Activated gamma-delta T cell treated with anti-CD3 and anti-CD28 coated beads, Interleukin-2, amount 50 U/mL, for 16 hours (primary cell): ENCODE measurements around the gene PERM1.
"Not testable (repeated sequence)": the region's sequence is repeated elsewhere in the genome, so short reads cannot be mapped to it uniquely, and the experiment has no call there.

Source experiments
- DNase-seq: peaks from one replicate; pipeline ENCODE4 v3.0.0-alpha.2; 2020; ENCODE audit warnings: low read depth

The PERM1 gene

DNA sequence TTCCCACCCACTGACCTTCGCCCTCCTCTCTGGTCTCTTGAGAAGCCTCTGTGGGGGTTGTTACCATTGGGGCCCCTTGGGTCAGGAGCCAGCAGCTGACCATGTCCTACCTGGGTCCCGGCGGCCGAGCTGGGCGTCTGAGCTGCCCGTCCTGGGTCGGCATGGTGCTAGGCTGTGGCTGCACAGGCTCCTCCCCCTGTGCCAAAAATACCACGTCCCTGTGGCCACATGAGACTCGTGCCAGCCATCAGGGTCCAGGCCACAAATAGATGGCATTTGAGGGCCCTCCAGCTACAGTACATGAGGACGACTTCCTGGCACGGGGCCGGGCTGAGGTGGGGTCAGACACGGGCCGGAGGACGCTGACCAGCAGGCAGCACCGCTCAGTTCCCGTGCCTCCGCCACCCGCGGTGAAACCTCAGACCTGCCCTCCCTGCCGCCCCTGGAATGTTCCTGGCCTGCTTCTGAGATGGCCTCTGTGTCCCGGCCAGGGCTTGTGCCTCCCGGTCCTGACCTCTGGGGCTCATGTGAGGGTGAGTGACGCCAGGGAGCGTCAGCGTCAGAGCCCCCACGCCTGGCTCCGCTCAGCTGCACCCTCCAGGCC lies at the start of gene PERM1:
Gene PERM1 (minus strand): TSS at position 139 of the 604 bp plus-strand sequence. CDS start 1,064 bp downstream, outside the sequence.
- no peak for DNase-seq

DNA sequence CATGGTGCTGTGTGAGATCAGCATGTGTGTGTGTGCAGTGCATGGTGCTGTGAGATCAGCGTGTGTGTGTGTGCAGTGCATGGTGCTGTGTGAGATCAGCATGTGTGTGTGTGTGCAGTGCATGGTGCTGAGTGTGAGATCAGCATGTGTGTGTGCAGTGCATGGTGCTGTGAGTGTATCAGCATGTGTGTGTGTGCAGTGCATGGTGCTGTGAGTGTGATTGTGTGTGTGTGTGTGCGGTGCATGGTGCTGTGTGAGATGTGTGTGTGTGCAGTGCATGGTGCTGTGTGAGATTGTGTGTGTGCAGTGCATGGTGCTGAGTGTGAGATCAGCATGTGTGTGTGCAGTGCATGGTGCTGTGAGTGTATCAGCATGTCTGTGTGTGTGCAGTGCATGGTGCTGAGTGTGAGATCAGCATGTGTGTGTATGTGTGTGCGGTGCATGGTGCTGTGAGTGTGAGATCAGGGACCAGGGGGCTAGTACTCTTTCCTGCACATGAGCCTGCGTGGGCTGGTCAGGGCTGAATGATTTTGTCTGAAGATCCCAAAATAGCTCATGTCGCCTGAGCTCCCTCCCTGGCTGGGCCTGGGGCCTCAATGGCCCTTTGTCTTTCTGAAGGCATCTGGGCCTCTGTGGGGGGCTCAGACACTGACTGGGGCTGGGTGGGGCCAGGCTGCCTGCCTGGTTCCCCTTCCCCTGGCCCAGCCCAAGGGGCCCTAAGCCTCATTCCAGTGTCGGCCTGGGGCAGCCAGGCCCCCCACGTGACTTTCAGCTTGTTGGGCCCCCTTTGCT lies 49.2 kb upstream of the PERM1 start:
- not testable (repeated sequence) for DNase-seq

GRCh38 chr1:1027791-1028190 lies 45.9 kb upstream of the PERM1 start:
- DNase-seq, result no peak

DNA sequence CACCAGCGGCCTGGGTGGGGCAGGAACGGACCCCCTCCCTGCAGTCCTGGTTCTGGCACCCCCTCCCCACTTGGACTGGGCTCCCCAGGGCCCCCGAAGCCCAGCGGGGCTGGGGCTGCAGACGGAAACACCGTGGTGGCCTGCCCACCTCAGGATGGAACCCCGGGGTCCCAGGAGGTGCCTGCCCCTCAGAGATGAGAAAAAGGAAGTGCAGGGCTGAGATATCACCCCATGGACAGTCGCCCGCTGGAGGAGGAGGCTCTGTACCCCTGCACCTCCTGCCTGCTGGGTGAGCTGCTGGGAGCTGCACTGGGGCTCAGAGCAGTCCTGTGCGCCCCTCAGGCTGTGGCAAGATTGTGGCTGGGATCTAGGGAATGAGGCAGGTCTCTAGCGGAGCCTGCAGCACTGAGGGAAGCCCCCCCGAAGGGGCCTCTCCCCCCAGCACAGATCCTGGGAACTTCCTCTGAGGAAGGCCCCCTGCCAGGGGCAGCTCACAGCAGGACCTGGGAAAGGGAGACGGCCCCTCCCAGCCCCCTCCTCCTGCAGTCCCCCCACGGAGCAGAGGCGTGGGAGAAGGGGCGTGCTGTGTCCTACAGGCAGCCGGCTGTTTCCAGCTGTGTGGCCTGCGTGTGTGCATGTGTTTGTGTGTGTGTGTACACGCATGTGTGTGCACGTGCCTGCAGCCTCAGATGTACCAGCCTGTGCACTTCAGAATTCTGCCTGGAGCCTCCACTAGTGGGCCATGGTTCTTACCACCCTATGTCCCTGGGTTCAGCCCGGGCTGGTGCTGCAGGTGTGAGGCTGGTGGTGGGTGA lies 44.9 kb upstream of the PERM1 start:
- no peak for DNase-seq

- DNase-seq, result no peak
Observed at GRCh38 chr1:1025730-1026129, 43.8 kb upstream of the PERM1 start.

DNA sequence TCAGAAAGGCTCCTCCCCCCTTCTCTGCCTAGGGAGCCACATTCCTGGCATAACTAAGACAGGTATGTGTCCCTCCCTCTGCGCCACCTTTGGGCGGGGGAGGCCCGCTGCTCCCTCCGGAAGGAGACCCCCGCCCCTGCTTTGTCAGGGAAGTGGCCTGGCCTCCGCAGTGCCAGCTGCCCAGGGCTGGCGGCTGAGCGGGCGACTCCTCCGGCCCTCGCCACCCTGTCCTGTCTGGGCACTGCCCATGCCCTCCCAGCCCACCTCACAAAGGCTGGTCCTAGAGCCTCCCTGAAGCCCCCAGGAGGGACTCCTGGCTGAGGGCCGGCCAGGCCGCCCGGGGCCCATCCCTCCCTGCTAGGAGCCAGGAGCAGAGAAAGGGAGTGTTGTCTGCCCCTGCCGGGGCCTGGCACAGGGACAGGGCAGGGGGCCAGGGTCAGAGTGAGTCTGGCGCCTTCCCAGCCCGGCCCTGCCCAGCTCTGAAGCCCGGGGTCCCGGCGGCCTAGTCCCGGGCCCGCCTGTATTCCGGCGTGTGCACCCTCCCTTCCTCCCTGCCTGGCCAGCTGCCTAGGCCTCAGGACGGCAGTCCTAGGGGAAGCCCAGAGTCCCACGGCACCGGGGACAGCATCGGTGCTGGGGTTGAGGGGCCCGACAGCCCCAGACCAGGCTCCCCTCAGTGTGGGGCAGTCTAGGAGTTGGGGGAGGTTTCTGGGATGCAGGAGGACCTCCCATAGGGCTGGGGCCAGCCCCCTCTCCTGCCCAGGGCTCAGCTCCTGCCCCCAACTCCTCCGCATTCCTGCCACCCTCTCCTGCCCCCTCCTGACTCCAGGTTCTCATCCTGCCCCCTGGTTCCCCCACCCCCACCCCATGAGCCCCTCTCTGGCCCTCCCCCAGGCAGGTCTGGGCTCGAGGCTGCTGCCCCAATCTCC lies 43.1 kb upstream of the PERM1 start:
- DNase-seq, result no peak

DNA sequence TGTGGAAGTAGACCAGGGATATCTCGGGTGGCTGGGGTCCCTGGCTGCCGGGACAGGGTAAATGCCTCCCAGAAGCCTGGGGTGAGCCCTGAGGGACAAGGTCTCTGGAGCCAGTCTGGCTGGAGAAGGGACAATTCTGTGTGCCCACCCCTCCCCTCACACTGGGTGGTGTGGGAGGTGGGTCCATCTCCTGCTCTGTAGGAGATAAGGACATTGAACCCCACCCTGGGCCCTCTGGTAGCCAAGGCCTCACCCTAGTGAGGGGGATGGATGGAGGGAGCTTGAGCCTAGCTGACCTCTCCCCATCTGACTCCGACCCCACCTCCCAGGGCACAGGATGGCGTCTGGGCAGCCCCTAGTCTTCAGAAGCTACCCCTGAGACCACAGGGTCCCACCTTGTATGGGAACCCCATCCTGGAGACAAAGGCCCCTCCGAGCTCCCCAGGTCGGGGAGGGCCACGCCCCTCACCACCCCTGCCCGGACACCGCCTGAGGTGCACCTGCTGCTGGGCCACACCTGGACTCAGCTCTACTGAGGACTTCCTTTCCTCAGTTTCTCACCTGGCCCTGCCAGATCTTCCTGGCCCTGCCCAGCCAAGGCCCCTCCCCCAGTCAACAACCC lies 42.4 kb upstream of the PERM1 start:
- no peak for DNase-seq

DNA sequence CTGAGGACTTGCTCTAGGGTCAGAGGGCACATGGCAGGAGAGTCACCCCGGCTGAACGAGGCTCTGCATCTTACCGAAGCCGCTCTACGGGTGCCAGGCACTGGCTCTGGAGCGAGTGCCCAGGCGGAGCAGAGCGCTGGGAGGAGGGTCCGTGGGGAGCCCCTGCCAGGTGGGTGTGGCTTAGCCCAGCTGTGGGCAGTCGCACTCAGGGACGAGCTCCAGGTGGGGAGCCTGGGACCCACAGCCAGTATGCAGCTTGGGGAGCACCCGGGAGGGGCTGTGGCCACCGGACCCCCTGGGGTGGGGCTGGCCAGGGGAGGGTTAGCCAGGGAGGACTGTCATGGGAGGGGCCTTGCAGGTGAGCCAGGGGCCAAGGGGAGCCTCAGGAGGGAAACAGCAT lies 41.8 kb upstream of the PERM1 start:
- DNase-seq, result no peak

DNA sequence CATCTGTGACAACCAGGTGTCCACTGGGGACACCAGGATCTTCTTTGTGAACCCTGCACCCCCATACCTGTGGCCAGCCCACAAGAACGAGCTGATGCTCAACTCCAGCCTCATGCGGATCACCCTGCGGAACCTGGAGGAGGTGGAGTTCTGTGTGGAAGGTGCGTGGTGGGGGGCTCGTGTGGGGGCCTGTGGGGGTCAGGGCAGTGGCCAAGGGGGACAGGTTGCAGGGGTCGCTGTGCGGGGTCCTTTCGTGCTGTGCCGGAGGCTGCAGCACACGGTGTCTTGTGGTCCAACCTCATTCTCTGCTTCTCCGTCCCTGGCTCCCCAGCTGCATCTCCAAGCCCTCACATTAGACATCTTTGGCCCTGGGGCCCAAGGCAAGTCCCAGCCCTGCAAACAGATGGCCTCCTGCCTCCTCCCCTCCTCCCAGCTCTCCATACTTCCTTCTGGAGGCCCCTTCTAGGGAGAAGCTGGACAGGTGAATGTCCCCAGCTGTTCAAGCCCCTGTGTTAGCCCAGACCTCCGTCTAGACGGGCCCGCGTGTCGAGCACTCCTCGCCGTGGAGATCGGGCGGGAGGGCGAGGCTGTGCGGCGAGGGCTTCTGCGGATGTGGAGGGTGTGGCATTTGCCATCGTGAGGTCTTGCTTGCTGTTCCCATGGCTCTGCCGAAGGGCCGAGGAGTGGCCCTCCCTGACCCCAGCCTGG lies 40.6 kb upstream of the PERM1 start:
- no peak for DNase-seq

DNA sequence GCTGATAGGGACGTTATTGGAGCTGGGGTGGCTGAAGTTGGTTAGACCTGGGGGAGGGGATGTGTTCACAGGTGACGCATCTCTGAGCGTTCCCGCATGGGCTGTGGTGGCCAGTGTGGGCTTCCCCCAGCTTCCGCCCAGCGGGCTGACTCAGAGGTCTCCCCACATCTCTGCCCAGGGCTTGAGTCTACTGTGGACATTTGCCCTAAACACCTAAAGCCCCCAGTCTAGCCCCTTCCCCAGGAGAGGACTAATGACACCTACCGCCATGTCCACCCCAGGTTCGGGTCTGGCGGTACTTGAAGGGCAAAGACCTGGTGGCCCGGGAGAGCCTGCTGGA lies 40.0 kb upstream of the PERM1 start:
- no peak for DNase-seq

DNA sequence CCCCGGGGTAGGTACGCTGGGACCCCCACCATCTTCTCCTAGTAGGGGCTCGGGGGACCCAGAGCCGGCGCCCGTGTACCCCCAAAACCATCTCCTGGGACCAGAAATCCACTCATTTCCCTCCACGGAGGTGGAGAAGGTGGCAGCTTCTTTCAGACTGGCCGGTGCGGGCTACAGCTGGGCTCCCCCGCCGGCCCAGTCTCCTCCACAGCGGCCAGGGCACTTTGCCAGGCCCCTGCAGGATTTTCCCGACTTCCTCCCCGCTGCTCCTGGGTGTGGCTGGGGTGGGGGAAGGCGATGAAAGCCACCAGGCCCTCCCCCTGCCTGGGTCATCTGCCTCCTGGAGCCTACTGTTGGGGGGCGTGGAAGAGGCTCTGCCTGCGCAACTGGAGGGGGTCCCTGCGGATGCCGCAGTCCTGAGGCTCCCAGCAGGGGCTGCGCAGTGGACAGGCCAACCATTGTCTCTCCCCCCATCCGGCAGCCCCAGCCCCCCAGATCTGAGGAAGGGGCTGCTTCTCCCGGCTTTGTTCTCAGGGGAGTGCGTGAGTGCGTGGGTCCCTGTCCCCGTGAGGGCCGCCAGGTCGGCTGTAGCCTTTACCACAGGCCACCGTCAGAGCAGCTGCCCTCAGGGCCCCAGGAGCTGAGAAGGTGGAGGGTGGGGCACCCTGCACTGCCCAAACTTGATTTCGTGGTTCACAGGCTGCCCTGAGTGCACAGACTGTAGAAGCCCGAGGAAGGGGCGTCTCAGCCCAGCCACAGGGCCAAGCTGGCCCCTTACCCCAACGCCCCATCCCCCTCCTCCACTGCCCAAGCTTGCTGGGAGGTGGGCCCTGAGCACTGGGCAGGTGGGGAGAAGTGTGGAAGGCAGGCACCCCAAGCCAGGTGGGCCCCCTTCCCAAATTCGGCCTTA lies 39.4 kb upstream of the PERM1 start:
- no peak for DNase-seq

DNA sequence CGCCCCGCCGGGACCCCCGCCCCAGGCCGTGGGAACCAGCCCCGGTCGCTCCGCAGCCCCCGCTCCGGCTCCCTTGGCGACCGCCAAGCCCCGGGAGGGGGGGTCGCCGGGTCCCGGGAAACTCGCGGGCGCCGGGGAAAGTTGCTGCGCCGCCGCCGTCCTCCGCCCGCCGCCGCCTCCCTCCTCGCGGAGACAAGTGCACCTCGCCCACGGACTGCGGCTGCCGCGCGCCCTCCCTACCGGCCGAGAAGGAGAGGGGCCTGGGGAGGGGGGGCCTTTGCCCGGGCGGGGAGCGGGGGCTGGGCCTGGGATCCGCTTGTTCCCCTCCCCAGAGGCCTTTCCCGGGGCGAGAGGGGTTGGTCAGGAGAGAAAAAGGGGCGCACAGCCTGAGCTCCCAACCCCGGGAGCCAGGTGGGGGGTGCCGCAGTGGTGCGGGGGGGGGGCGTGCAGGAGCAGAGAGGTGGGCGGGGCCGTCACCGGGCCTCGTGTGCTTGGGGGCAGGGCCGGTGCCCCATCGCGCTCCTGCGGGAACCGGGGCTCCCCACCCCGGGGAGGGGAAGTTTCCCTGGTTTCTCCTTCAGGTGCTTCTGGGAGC lies 38.6 kb upstream of the PERM1 start:
- no peak for DNase-seq

DNA sequence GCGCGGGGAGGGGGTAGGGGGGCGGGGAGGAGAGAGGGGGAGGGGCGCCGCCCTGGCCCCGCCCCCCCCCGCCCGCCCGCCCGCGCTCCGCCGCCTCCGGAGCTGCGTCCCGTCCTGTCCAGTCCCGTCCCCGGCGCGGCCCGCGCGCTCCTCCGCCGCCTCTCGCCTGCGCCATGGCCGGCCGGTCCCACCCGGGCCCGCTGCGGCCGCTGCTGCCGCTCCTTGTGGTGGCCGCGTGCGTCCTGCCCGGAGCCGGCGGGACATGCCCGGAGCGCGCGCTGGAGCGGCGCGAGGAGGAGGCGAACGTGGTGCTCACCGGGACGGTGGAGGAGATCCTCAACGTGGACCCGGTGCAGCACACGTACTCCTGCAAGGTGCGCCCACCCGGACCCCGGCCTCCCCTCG lies 38.1 kb upstream of the PERM1 start, which contains the start of gene AGRN:
Gene AGRN (plus strand): TSS at position 121 of the 405 bp plus-strand sequence. CDS start 53 bp downstream, at position 174.
- no peak for DNase-seq

DNA sequence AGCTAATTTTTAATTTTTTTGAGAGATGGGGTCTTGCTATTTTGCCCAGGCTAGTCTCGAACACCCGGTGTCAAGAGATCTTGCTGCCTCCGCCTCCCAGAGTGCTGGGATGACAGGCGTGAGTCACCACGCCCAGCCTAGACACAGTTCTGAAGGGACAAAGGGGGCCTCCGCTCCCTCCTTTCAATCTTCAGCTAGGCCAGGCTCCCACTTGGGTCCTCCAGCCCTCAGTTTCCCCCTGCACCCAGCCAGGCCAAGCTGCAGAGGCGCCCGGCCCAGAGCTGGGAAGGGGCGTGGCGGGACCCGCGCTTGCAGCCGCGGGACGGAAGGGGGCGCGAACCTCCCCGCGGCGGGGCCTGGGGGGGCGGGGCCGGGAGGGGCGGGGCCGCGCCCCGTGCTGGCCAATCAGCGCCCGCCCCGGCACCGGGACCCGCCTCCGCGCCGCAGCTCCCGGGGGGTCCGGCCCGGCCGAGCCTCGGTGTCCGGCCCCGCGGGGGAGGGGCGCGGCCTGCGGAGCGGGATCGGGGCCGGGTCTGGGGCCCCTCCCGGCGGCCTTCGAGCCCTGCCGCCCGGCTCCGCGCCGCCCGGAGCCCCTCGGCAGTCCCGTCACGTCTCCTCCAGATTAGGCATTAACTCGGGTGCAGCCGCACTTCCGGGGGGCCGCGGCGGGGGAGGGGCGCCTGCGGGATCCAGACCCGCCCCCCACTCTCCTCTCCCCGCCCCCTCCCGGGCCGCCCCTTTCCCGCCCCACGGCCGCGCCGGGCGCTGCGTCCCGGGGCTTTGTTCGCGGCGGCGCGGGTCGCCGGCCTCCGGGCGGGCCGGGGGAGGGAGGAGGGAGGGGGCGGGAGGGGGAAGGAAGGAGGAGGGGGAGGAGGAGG lies 37.5 kb upstream of the PERM1 start:
- DNase-seq, result peak; percentile 67

DNA sequence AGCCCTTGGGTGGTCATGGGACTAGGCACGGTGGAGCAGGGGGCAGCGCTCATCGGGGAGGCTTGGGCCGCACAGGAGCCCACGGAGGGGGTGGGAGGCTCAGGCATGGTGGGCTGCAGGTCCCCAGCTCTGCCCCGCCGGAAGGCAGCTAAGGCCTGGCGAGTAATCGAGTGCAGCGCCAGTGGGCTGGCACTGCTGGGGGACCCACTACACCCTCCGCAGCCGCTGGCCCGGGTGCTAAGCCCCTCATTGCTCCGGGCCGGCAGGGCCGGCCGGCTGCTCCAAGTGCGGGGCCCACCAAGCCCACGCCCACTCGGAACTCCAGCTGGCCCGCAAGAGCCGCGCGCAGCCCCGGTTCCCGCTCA lies 36.4 kb upstream of the PERM1 start:
- DNase-seq, result not testable (repeated sequence)

GRCh38 chr1:1017397-1018320 lies 35.8 kb upstream of the PERM1 start:
- not testable (repeated sequence) for DNase-seq
